ENCODE results near the gene ACBD4. TPM values are rescaled to one million over a fixed set of nuclear protein-coding genes. Genes with fewer than 3 reads are reported as not detected.

The ACBD4 gene
- total RNA-seq, 1 experiment from 2014 or later, result 9.7 TPM

DNA sequence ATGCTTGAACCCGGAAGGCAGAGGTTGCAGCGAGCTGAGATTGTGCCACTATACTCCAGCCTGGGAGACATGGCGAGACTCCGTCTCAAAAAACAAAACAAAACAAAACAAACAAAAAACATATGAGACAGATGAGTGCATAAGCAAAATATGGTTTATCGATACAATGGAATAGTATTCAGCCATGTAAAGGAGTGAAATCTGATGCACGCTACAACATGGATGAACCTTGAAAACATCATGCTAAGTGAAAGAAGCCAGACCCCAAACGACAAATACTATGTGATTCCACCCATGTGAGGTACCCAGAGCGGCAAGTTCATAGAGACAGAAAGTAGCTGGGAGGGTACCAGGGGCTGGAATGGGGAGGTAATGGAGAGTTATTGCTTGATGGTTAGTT is 10.0 kb upstream of the ACBD4 start:
- no peak for DNase-seq
- peak overlapping the region in 1 of 3 experiments; percentile 59; a peak in 1 of 7 replicates for H3K27ac Mint-ChIP-seq
- H3K27ac ChIP-seq (ENCODE audit: insufficient read length, low read depth, low read length), result no peak overlapping the region

More for the DNA sequence above, 10.0 kb upstream of the ACBD4 start:
- no peak overlapping the region for H3K23ac ChIP-seq (ENCODE audit: insufficient read length, low read depth, low read length)
- H3K79me2 ChIP-seq (ENCODE audit: insufficient read depth, low read length), result no peaks in the 10 kb centered on the region
- H2AFZ ChIP-seq (ENCODE audit: low read length), result no peak overlapping the region
- H4K91ac ChIP-seq (ENCODE audit: insufficient read length, low read depth, low read length), result no peak overlapping the region
- H3K4me2 ChIP-seq (ENCODE audit: insufficient read depth, insufficient read length, low read length), result no peak overlapping the region
- no CpG with 5 or more reads among the region's 8 CpGs for WGBS (ENCODE audit: extremely low coverage, insufficient read length, low lambda C conversion rate)
- no peaks in the 10 kb centered on the region for H3K79me1 ChIP-seq (ENCODE audit: insufficient read depth, low read depth, low read length, poor library complexity, severe bottlenecking)
- H3K56ac ChIP-seq (ENCODE audit: insufficient read length, low read depth, low read length), result no peak overlapping the region
- H3K4me3 Mint-ChIP-seq, result no peak overlapping the region
- no peak overlapping the region for H3K9ac ChIP-seq (ENCODE audit: extremely low read depth, insufficient read length, low read length)
- no peak overlapping the region for H3K14ac ChIP-seq (ENCODE audit: insufficient read depth, low read length)
- no peak overlapping the region for H2BK20ac ChIP-seq (ENCODE audit: low read depth, low read length, poor library complexity, severe bottlenecking)
- no peak overlapping the region for H4K8ac ChIP-seq (replicated peaks; ENCODE audit: insufficient read length, low read depth, low read length)
- no peak overlapping the region for H2BK120ac ChIP-seq (ENCODE audit: low read depth, low read length, poor library complexity, severe bottlenecking)
- no peak overlapping the region for H2BK5ac ChIP-seq (ENCODE audit: insufficient read length, low read length)
- H4K5ac ChIP-seq (ENCODE audit: insufficient read length, low read depth, low read length), result no peak overlapping the region
- no peaks in the 10 kb centered on the region for H4K20me1 ChIP-seq (ENCODE audit: control insufficient read depth, insufficient read depth, insufficient read length)
- no peaks in the 10 kb centered on the region for H3K9me3 Mint-ChIP-seq
- no peak overlapping the region for H2BK12ac ChIP-seq (ENCODE audit: insufficient read length, low read depth, low read length)
- H2BK15ac ChIP-seq (ENCODE audit: low read depth, low read length), result no peak overlapping the region
- H3K4me1 Mint-ChIP-seq, result peaks cover 21 to 28% of the 10 kb centered on the region in 2 experiments
- no peaks in the 10 kb centered on the region for H3K27me3 ChIP-seq (ENCODE audit: insufficient read depth, low read length)
- no peaks in the 10 kb centered on the region for H3K23me2 ChIP-seq (ENCODE audit: insufficient read length, low read depth, low read length, poor library complexity, severe bottlenecking)
- TF ChIP-seq, protein P1, sequence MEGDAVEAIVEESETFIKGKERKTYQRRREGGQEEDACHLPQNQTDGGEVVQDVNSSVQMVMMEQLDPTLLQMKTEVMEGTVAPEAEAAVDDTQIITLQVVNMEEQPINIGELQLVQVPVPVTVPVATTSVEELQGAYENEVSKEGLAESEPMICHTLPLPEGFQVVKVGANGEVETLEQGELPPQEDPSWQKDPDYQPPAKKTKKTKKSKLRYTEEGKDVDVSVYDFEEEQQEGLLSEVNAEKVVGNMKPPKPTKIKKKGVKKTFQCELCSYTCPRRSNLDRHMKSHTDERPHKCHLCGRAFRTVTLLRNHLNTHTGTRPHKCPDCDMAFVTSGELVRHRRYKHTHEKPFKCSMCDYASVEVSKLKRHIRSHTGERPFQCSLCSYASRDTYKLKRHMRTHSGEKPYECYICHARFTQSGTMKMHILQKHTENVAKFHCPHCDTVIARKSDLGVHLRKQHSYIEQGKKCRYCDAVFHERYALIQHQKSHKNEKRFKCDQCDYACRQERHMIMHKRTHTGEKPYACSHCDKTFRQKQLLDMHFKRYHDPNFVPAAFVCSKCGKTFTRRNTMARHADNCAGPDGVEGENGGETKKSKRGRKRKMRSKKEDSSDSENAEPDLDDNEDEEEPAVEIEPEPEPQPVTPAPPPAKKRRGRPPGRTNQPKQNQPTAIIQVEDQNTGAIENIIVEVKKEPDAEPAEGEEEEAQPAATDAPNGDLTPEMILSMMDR (conservative IDR thresholded peaks at IDR 0.05), result no peak
- no peaks in the 10 kb centered on the region for H3K9me3 ChIP-seq (ENCODE audit: control insufficient read depth, low read depth, low read length)
- no peak overlapping the region for H3T11ph ChIP-seq (ENCODE audit: low read length)
- no peak overlapping the region for H2AK5ac ChIP-seq (ENCODE audit: insufficient read length, low read length)
- no peak overlapping the region for H3K4ac ChIP-seq (ENCODE audit: low read depth, low read length)
- H3K36me3 Mint-ChIP-seq (ENCODE audit: insufficient read depth in 1 of 3, low read depth in 3 of 3), result no peaks in the 10 kb centered on the region; a peak in 1 of 7 replicates
- no peak overlapping the region for H3K18ac ChIP-seq (ENCODE audit: insufficient read length, low read depth, low read length)
- no peaks in the 10 kb centered on the region for H3K27me3 Mint-ChIP-seq (ENCODE audit: low read depth)
- H3K4me1 ChIP-seq (ENCODE audit: insufficient read depth, low read length), result no peaks in the 10 kb centered on the region; the same call in 1 of the 2 replicates

All from H9 (cell line).